Esophagus squamous epithelium (tissue), 4 donors: ENCODE measurements around the gene PIP5K1B.

Source experiments
- POLR2A ChIP-seq, 4 donors: fragments of 450-650 bp; IDR thresholded peaks; one replicate each; pipeline ENCODE4 v1.6.1; 2017; ENCODE audit warnings: antibody characterized with exemption in 4 of 4, mild to moderate bottlenecking in 4 of 4, moderate library complexity in 3 of 4
- TF ChIP-seq, protein P1 (sequence below), 6 experiments: fragments of 450-650 bp in 4 of 6; fragments of 200-600 bp in 2 of 6; sonication (generic) in 2 of 6; IDR thresholded peaks; one replicate each; pipeline ENCODE4 v1.5.1; 2016 to 2019; ENCODE audit warnings: antibody characterized with exemption in 6 of 6, mild to moderate bottlenecking in 4 of 6, moderate library complexity in 4 of 6

DNA sequence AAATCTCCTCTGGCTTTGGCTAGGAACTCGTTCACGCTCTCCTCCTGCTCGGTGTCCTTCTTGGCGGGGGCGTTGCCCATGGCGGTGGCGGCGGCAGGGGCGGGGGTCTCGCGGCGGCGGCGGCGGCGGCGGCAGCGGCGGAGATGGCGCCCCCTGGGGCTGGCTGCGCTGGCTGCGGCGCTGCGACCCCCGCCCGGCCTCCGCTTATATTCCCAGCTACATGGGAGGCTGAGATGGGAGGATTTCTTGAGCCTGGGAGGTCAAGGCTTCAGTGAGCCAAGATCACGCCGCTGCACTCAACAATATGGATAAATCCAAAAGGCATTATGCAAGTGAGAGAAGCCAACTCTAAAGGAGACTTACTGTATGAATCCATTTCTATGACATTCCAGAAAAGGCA is 309.0 kb downstream of the PIP5K1B start, which contains the start of gene PRKACG:
- TF ChIP-seq, protein P1, sequence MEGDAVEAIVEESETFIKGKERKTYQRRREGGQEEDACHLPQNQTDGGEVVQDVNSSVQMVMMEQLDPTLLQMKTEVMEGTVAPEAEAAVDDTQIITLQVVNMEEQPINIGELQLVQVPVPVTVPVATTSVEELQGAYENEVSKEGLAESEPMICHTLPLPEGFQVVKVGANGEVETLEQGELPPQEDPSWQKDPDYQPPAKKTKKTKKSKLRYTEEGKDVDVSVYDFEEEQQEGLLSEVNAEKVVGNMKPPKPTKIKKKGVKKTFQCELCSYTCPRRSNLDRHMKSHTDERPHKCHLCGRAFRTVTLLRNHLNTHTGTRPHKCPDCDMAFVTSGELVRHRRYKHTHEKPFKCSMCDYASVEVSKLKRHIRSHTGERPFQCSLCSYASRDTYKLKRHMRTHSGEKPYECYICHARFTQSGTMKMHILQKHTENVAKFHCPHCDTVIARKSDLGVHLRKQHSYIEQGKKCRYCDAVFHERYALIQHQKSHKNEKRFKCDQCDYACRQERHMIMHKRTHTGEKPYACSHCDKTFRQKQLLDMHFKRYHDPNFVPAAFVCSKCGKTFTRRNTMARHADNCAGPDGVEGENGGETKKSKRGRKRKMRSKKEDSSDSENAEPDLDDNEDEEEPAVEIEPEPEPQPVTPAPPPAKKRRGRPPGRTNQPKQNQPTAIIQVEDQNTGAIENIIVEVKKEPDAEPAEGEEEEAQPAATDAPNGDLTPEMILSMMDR (IDR thresholded peaks at IDR 0.05), result no peak
- TF ChIP-seq POLR2A (IDR thresholded peaks at IDR 0.05), result no peak
